GM12878 (cell line): ENCODE results near the gene IRX6. TPM values are rescaled to one million over a fixed set of nuclear protein-coding genes. Genes with fewer than 3 reads are reported as not detected.

ENCODE experiments used
- ATAC-seq: fragments of 200-7000 bp; cut with Tn5 transposase; 3 replicates; pipeline ENCODE4 v1.9.1; 2020; ENCODE audit warnings: mild to moderate bottlenecking, moderate library complexity
- BruUV-seq: library from RNA; stranded (reverse); fragments of 400-500 nt; replicated peaks from 2 replicates; lab custom pipeline; 2021; lab: Mats Ljungman, UMichigan
- CTCF ChIA-PET: fragments of 300-600 bp; sonication (Branson Sonifier 250); formaldehyde crosslinking; extraction: SDS; loops from one replicate; lab custom pipeline; 2021; ENCODE audit warnings: inconsistent platforms; lab: Yijun Ruan, JAX
- POLR2A ChIA-PET: fragments of 350-600 bp; formaldehyde crosslinking; extraction: SDS; loops from one replicate; lab custom pipeline; 2021; ENCODE audit warnings: inconsistent platforms; lab: Charles Lee
- RAD21 ChIA-PET: fragments of 300-600 bp; sonication (Branson Sonifier 250); formaldehyde crosslinking; loops from one replicate; lab custom pipeline; 2023; ENCODE audit warnings: antibody characterized with exemption; ENCODE audit not compliant: unreplicated experiment; lab: Charles Lee
- SMC1A ChIA-PET: fragments of 300-600 bp; sonication (Branson Sonifier 250); formaldehyde crosslinking; loops from one replicate; lab custom pipeline; 2023; ENCODE audit not compliant: unreplicated experiment, uncharacterized antibody; lab: Charles Lee
- DNase-seq: peaks from one replicate; pipeline ENCODE4 v3.0.0-alpha.2; 2011; ENCODE audit warnings: low read depth, low spot score
- FAIRE-seq: peaks from 3 replicates; lab custom pipeline; 2011; peaks lifted over from hg19 to GRCh38; lab: Jason Lieb, UNC
- H2AFZ ChIP-seq: 2 replicates; pipeline ENCODE4 v1.6.0; 2011; ENCODE audit warnings: low read depth, low read length, control low read depth; ENCODE audit not compliant: control insufficient read depth
- H3K27ac ChIP-seq: 2 replicates; pipeline ENCODE4 v1.5.1; 2011; ENCODE audit warnings: control low read depth; ENCODE audit not compliant: control insufficient read depth, insufficient read depth
- H3K27me3 ChIP-seq, 2 experiments: replicated peaks in 1 of 2; 2 replicates each; pipeline versions ENCODE4 v1.6.0 to v1.6.1; 2011; ENCODE audit warnings: low read length in 1 of 2; ENCODE audit not compliant: control insufficient read depth in 2 of 2, insufficient read depth in 2 of 2
- H3K36me3 ChIP-seq, 2 experiments: 2 replicates each; pipeline ENCODE4 v1.5.1; 2011; ENCODE audit warnings: low read length in 1 of 2; ENCODE audit not compliant: control insufficient read depth in 2 of 2, insufficient read depth in 2 of 2
- H3K4me1 ChIP-seq: 2 replicates; pipeline ENCODE4 v1.6.1; 2011; ENCODE audit warnings: mild to moderate bottlenecking, low read length, moderate library complexity, mixed read lengths; ENCODE audit not compliant: control insufficient read depth, insufficient read depth
- H3K4me2 ChIP-seq: 2 replicates; pipeline ENCODE4 v1.6.0; 2011; ENCODE audit warnings: control low read depth; ENCODE audit not compliant: control insufficient read depth, insufficient read depth
- H3K4me3 ChIP-seq: fragments of 200-600 bp; sonication (generic); 2 replicates; pipeline ENCODE4 v1.5.1; 2016
- H3K79me2 ChIP-seq: 2 replicates; pipeline ENCODE4 v1.6.0; 2011; ENCODE audit warnings: low read length; ENCODE audit not compliant: control insufficient read depth, insufficient read depth
- H3K9ac ChIP-seq: 2 replicates; pipeline ENCODE4 v1.8.0; 2011; ENCODE audit warnings: low read length, control low read depth, mixed read lengths; ENCODE audit not compliant: control insufficient read depth, insufficient read depth
- H3K9me3 ChIP-seq: replicated peaks from 3 replicates; pipeline ENCODE4 v1.5.1; 2011; ENCODE audit warnings: mild to moderate bottlenecking, low read length; ENCODE audit not compliant: control insufficient read depth, insufficient read depth
- H4K20me1 ChIP-seq: 2 replicates; pipeline ENCODE4 v1.6.0; 2011; ENCODE audit not compliant: control insufficient read depth, insufficient read depth
- CEBPZ ChIP-seq: fragments of 150-350 bp; IDR thresholded peaks from 2 replicates; pipeline ENCODE4 v1.6.1; 2016; ENCODE audit warnings: low read depth, low read length
- MEF2B ChIP-seq: fragments of 450-650 bp; IDR thresholded peaks from 2 replicates; pipeline ENCODE4 v1.6.1; 2018; ENCODE audit warnings: mild to moderate bottlenecking, moderate library complexity; ENCODE audit not compliant: partially characterized antibody, poor library complexity, severe bottlenecking
- NR2C2 ChIP-seq: IDR thresholded peaks from 2 replicates; pipeline ENCODE4 v1.6.1; 2011; ENCODE audit warnings: borderline replicate concordance, low read depth; ENCODE audit not compliant: control insufficient read depth, insufficient read length
- POU2F2 ChIP-seq: IDR thresholded peaks from 3 replicates; pipeline ENCODE4 v1.6.1; 2011; ENCODE audit warnings: low read depth, mild to moderate bottlenecking, low read length, borderline replicate concordance
- WGBS: methylation state at CpG from one replicate; pipeline ENCODE4 v1.1.6; 2016; ENCODE audit warnings: low lambda C conversion rate; ENCODE audit not compliant: insufficient replicate concordance, insufficient coverage; ENCODE audit errors: missing lambda C conversion rate; 5-methylcytosine and 5-hydroxymethylcytosine counted together
- in situ Hi-C: fragments of 300-500 bp; cut with MboI; formaldehyde crosslinking; loops from 9 replicates; pipeline ENCODE4 v1.14.3; 2018; ENCODE audit warnings: mixed read lengths
- intact Hi-C: fragments of 100-400 bp; cut with micrococcal nuclease; formaldehyde crosslinking; loops from one replicate; pipeline ENCODE4 v1.14.2; 2022; ENCODE audit not compliant: unreplicated experiment
- polyA plus RNA-seq, 11 experiments: library from polyadenylated mRNA; depleted of rRNA in 4 of 11; unstranded in 6 of 11; stranded (reverse) in 5 of 11; fragments of >200 nt; fragmentation: Nextera tagmentation in 4 of 11; fragmentation: Illumina TruSeq in 1 of 11; extraction: Ambion mirVana in 4 of 11; extraction: Trizol in 1 of 11; gene quantifications; 1 replicate in 1 of 11; 2 replicates in 10 of 11; pipeline versions ENCODE4 v1.2.1 to v1.2.3, GENCODE V29; 2011 to 2016; ENCODE audit warnings: inconsistent platforms in 2 of 11, missing spikeins in 2 of 11, low read depth in 1 of 11
- total RNA-seq, 4 experiments: library from RNA; depleted of rRNA in 3 of 4; stranded (reverse); fragments of >200 nt in 3 of 4; fragmentation: Illumina TruSeq in 1 of 4; extraction: Trizol in 1 of 4; gene quantifications; 2 replicates each; pipeline versions ENCODE4 v1.2.1 to v1.2.3, GENCODE V29; 2013 to 2021

The IRX6 gene
- total and polyA plus RNA-seq, 10 of the 15 experiments (the other 5 are each of a cell fraction or from before 2014, with no cell fraction given) = not detected

- no peaks in the 10 kb centered on the region for H3K4me1 ChIP-seq
- BruUV-seq = no TSS peak
- intact Hi-C loops = no loop called here
- 95% methylated on average over 1 of the region's 1 CpG for WGBS
- no peak for FAIRE-seq
- H3K9ac ChIP-seq = no peak overlapping the region
- H2AFZ ChIP-seq = no peak overlapping the region
- TF ChIP-seq NR2C2 = no peak
- no peak for TF ChIP-seq MEF2B
- H3K4me2 ChIP-seq = no peak overlapping the region
- H3K36me3 ChIP-seq = no peaks in the 10 kb centered on the region
- in situ Hi-C loops = no loop called here
- H3K27ac ChIP-seq = no peak overlapping the region
- ChIA-PET SMC1A (no interaction called here), CTCF (interaction anchor here (0.7 kb wide), 1 partner anchor 865 kb away, joined by 3 read pairs; no protein-coding TSS in a partner anchor), POLR2A (no interaction called here), RAD21 (no interaction called here)
- H3K27me3 ChIP-seq = no peaks in the 10 kb centered on the region
- no peak overlapping the region for H3K4me3 ChIP-seq
- no peak for ATAC-seq
- H4K20me1 ChIP-seq = no peaks in the 10 kb centered on the region
- no peaks in the 10 kb centered on the region for H3K9me3 ChIP-seq
- H3K79me2 ChIP-seq = no peaks in the 10 kb centered on the region
- no peak for DNase-seq
Measured at GRCh38 chr16:55282441-55282840, 41.6 kb upstream of the IRX6 start.

- WGBS = 41% methylated on average over 12 of the region's 12 CpGs
- Histone ChIP-seq H3K36me3 (no peaks in the 10 kb centered on the region), H3K79me2 (no peaks in the 10 kb centered on the region), H3K4me2 (no peak overlapping the region), H3K27me3 (no peaks in the 10 kb centered on the region), H4K20me1 (no peaks in the 10 kb centered on the region), H3K27ac (no peak overlapping the region), H2AFZ (no peak overlapping the region), H3K9ac (no peak overlapping the region), H3K4me1 (no peaks in the 10 kb centered on the region), H3K9me3 (no peaks in the 10 kb centered on the region), H3K4me3 (no peak overlapping the region)
- TF ChIP-seq CEBPZ = no peak
- TF ChIP-seq POU2F2 = no peak
- intact Hi-C loops = no loop called here
- DNase-seq = no peak
- CTCF ChIA-PET = no interaction called here
- RAD21 ChIA-PET = no interaction called here
- no TSS peak for BruUV-seq
- in situ Hi-C loops = no loop called here
- no peak for ATAC-seq
- SMC1A ChIA-PET = no interaction called here
- POLR2A ChIA-PET = no interaction called here
- FAIRE-seq = no peak
Measured at GRCh38 chr16:55283812-55284717, 39.9 kb upstream of the IRX6 start.
